Astrocyte (in vitro differentiated cells and primary cell): ENCODE results near the gene C1QA. TPM values are rescaled to one million over a fixed set of nuclear protein-coding genes. Genes with fewer than 3 reads are reported as not detected.

Experiments used
- DNase-seq: peaks from one replicate; pipeline ENCODE4 v3.0.0-alpha.2; 2010; ENCODE audit warnings: low read depth
- FAIRE-seq: peaks from 2 replicates; lab custom pipeline; 2011; peaks lifted over from hg19 to GRCh38; lab: Jason Lieb, UNC
- H2AFZ ChIP-seq: 2 replicates; pipeline ENCODE4 v1.6.0; 2012; ENCODE audit warnings: low read depth, low read length, inconsistent platforms
- H3K27ac ChIP-seq: 2 replicates; pipeline ENCODE4 v1.5.1; 2011; ENCODE audit warnings: low read depth, low read length, inconsistent platforms
- H3K27me3 ChIP-seq: 2 replicates; pipeline ENCODE4 v1.6.0; 2011; ENCODE audit warnings: low read length, inconsistent platforms; ENCODE audit not compliant: insufficient read depth
- H3K36me3 ChIP-seq: 2 replicates; pipeline ENCODE4 v1.5.1; 2011; ENCODE audit warnings: low read length, inconsistent platforms; ENCODE audit not compliant: insufficient read depth
- H3K4me1 ChIP-seq: 2 replicates; pipeline ENCODE4 v1.5.1; 2011; ENCODE audit warnings: low read length, inconsistent platforms; ENCODE audit not compliant: insufficient read depth
- H3K4me2 ChIP-seq: 2 replicates; pipeline ENCODE4 v1.6.0; 2012; ENCODE audit warnings: low read length, inconsistent platforms
- H3K4me3 ChIP-seq: 2 replicates; pipeline ENCODE4 v1.5.1; 2011; ENCODE audit warnings: low read depth, mild to moderate bottlenecking, low read length, inconsistent platforms; ENCODE audit not compliant: insufficient read depth
- H3K79me2 ChIP-seq: 2 replicates; pipeline ENCODE4 v1.6.0; 2012; ENCODE audit warnings: mild to moderate bottlenecking, low read length, inconsistent platforms; ENCODE audit not compliant: insufficient read depth
- H3K9ac ChIP-seq: 2 replicates; pipeline ENCODE4 v1.6.0; 2012; ENCODE audit warnings: mild to moderate bottlenecking, low read length, inconsistent platforms
- H3K9me3 ChIP-seq: 2 replicates; pipeline ENCODE4 v1.5.1; 2012; ENCODE audit warnings: low read depth, mild to moderate bottlenecking, low read length, inconsistent platforms; ENCODE audit not compliant: insufficient read depth
- H4K20me1 ChIP-seq: 2 replicates; pipeline ENCODE4 v1.6.0; 2012; ENCODE audit warnings: low read length, inconsistent platforms; ENCODE audit not compliant: insufficient read depth
- H3K27ac Mint-ChIP-seq: one replicate; pipeline ENCODE4 v1.8.0; 2021; ENCODE audit warnings: mild to moderate bottlenecking, mixed read lengths; ENCODE audit not compliant: unreplicated experiment
- H3K27me3 Mint-ChIP-seq: one replicate; pipeline ENCODE4 v1.8.0; 2021; ENCODE audit warnings: low read depth, mixed read lengths; ENCODE audit not compliant: unreplicated experiment
- H3K36me3 Mint-ChIP-seq: one replicate; pipeline ENCODE4 v1.8.0; 2021; ENCODE audit warnings: low read depth, mixed read lengths; ENCODE audit not compliant: unreplicated experiment
- H3K4me1 Mint-ChIP-seq: one replicate; pipeline ENCODE4 v1.8.0; 2021; ENCODE audit warnings: low read depth, mixed read lengths; ENCODE audit not compliant: unreplicated experiment
- H3K4me3 Mint-ChIP-seq: one replicate; pipeline ENCODE4 v1.8.0; 2021; ENCODE audit warnings: mild to moderate bottlenecking, moderate library complexity, mixed read lengths; ENCODE audit not compliant: unreplicated experiment
- H3K9me3 Mint-ChIP-seq: one replicate; pipeline ENCODE4 v1.8.0; 2021; ENCODE audit warnings: mild to moderate bottlenecking, mixed read lengths; ENCODE audit not compliant: unreplicated experiment
- EZH2 ChIP-seq: IDR thresholded peaks from 2 replicates; pipeline ENCODE4 v1.6.1; 2012; ENCODE audit warnings: mild to moderate bottlenecking, low read length, inconsistent platforms; ENCODE audit not compliant: insufficient read depth
- total RNA-seq: library from RNA; stranded (reverse); gene quantifications from 2 replicates; pipeline ENCODE4 v1.2.1, GENCODE V29; 2021
- TF ChIP-seq, protein P1 (sequence below): IDR thresholded peaks from 2 replicates; pipeline ENCODE4 v1.5.1; 2011; ENCODE audit warnings: low read depth, mild to moderate bottlenecking, inconsistent platforms, low read length, moderate library complexity; ENCODE audit not compliant: insufficient read depth

The C1QA gene
- total RNA-seq, 1 donor from 2014 or later, result not detected

DNA sequence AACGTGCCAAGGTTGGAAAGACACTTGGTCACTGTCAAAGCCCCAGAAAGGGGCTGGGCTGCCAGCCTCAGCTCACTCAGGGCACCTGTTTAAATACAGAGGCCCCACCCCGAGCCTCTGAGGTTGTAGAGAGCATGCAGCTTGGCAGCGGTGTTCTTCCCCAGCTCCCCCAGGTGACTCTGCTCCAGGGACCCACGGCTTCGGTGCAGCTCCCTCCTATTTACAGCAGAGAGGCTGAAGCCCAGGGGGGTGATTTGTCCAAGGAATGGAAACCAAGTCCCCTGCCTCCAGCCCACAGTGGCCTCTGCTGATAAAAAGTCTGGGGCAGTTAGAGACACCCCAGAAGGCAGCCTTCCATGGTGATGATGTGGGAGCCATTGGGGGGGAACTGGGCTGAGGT lies 9.1 kb upstream of the C1QA start:
- Mint-ChIP-seq H3K4me3 (no peak overlapping the region), H3K36me3 (peaks cover 2% of the 10 kb centered on the region), H3K27ac (no peak overlapping the region), H3K4me1 (no peaks in the 10 kb centered on the region), H3K27me3 (peaks cover 57% of the 10 kb centered on the region), H3K9me3 (no peaks in the 10 kb centered on the region)
- no peak for TF ChIP-seq EZH2
- TF ChIP-seq, protein P1, sequence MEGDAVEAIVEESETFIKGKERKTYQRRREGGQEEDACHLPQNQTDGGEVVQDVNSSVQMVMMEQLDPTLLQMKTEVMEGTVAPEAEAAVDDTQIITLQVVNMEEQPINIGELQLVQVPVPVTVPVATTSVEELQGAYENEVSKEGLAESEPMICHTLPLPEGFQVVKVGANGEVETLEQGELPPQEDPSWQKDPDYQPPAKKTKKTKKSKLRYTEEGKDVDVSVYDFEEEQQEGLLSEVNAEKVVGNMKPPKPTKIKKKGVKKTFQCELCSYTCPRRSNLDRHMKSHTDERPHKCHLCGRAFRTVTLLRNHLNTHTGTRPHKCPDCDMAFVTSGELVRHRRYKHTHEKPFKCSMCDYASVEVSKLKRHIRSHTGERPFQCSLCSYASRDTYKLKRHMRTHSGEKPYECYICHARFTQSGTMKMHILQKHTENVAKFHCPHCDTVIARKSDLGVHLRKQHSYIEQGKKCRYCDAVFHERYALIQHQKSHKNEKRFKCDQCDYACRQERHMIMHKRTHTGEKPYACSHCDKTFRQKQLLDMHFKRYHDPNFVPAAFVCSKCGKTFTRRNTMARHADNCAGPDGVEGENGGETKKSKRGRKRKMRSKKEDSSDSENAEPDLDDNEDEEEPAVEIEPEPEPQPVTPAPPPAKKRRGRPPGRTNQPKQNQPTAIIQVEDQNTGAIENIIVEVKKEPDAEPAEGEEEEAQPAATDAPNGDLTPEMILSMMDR, result no peak
- Histone ChIP-seq H3K36me3 (no peaks in the 10 kb centered on the region), H4K20me1 (no peaks in the 10 kb centered on the region), H3K4me1 (no peaks in the 10 kb centered on the region), H3K9ac (no peak overlapping the region), H3K4me3 (no peak overlapping the region), H3K4me2 (no peak overlapping the region), H3K9me3 (no peaks in the 10 kb centered on the region), H3K79me2 (no peaks in the 10 kb centered on the region), H3K27ac (no peak overlapping the region), H3K27me3 (peaks cover 56% of the 10 kb centered on the region), H2AFZ (no peak overlapping the region)
- DNase-seq, result no peak
- FAIRE-seq, result no peak

DNA sequence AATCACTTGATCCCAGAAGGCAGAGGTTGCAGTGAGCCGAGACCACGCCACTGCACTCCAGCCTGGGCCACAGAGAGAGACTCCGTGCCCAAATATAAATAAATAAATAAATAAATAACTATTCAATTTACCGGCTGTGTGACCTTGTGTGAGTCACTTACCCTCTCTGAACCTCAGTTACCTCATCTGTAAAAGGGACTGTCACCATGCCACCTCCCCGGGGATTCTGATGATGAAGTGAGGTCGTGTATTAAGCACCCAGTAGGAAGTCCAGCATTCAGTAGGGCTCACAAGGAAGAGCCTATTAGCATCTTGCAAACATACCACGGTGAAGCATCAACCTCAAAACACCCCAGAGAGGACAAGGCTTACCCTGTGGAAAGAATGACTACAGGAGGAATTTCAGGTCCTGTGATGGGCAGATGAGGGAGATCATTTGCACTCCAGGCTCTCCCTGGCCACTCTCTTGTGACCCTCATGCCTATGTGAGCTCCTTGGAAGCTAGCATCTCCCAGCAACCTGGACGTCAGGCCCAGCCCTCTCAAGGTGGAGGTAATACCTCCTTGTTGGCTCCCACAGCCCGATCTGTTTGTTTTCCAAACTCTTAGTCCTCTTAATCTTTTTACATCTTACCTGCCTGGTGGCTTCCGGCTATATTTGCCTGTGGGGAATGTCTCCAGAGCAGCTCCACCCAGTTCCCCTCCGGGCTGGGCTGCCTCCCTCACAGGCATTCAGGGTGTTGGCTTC lies 7.6 kb upstream of the C1QA start:
- H3K27ac Mint-ChIP-seq, result no peak overlapping the region
- DNase-seq (no peak), FAIRE-seq (no peak)
- no peak overlapping the region for H3K9ac ChIP-seq
- H3K4me2 ChIP-seq, result no peak overlapping the region
- no peaks in the 10 kb centered on the region for H4K20me1 ChIP-seq
- H3K4me3 ChIP-seq, result no peak overlapping the region
- H3K4me1 Mint-ChIP-seq, result no peaks in the 10 kb centered on the region
- H3K4me3 Mint-ChIP-seq, result no peak overlapping the region
- TF ChIP-seq, protein P1, result no peak
- no peak for TF ChIP-seq EZH2
- H3K27ac ChIP-seq, result no peak overlapping the region
- no peaks in the 10 kb centered on the region for H3K9me3 ChIP-seq
- H3K27me3 ChIP-seq, result peaks cover 60% of the 10 kb centered on the region
- no peaks in the 10 kb centered on the region for H3K36me3 ChIP-seq
- H3K9me3 Mint-ChIP-seq, result peaks cover 3% of the 10 kb centered on the region
- no peaks in the 10 kb centered on the region for H3K4me1 ChIP-seq
- H3K27me3 Mint-ChIP-seq, result peaks cover 62% of the 10 kb centered on the region
- no peaks in the 10 kb centered on the region for H3K79me2 ChIP-seq
- peaks cover 2% of the 10 kb centered on the region for H3K36me3 Mint-ChIP-seq
- H2AFZ ChIP-seq, result no peak overlapping the region

DNA sequence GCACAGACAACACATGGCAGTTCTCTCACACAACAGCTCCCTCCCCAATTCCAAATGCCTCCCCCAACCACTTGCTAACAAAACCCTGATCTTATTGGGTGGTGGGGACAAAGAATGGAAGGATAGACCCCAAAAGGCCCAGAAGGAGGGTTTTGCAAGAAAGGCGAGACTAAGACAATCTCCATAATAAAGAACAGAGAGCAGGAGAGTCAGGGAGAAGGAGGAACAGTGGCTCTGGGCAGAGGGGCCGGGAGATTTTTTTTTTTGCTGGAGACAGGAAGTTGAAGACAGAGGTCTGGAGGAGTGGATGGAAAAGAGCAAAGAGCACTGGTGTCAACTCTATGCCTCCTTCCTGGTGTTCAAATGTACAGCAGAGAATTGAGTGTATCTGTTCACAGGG lies 6.5 kb upstream of the C1QA start:
- no peak overlapping the region for H3K27ac Mint-ChIP-seq
- H3K9ac ChIP-seq, result no peak overlapping the region
- TF ChIP-seq EZH2, result no peak
- H3K4me3 Mint-ChIP-seq, result no peak overlapping the region
- peaks cover 60% of the 10 kb centered on the region for H3K27me3 ChIP-seq
- H3K4me1 Mint-ChIP-seq, result no peaks in the 10 kb centered on the region
- H4K20me1 ChIP-seq, result no peaks in the 10 kb centered on the region
- H3K79me2 ChIP-seq, result no peaks in the 10 kb centered on the region
- no peaks in the 10 kb centered on the region for H3K4me1 ChIP-seq
- no peak overlapping the region for H2AFZ ChIP-seq
- DNase-seq (no peak), FAIRE-seq (no peak)
- no peaks in the 10 kb centered on the region for H3K36me3 ChIP-seq
- H3K4me2 ChIP-seq, result no peak overlapping the region
- no peak overlapping the region for H3K4me3 ChIP-seq
- H3K27ac ChIP-seq, result no peak overlapping the region
- peaks cover 3% of the 10 kb centered on the region for H3K9me3 Mint-ChIP-seq
- no peaks in the 10 kb centered on the region for H3K9me3 ChIP-seq
- peaks cover 2% of the 10 kb centered on the region for H3K36me3 Mint-ChIP-seq
- H3K27me3 Mint-ChIP-seq, result peaks cover 53% of the 10 kb centered on the region
